SKM-1 treated with dmso at 0.1 percent for 144 hours (cell line): ENCODE results near the gene DDX39A.
"Not testable (repeated sequence)": the region's sequence is repeated elsewhere in the genome, so short reads cannot be mapped to it uniquely, and the experiment has no call there.

Experiments
- DNase-seq: peaks from one replicate; lab custom pipeline; 2025; ENCODE audit not compliant: unreplicated experiment; lab: John Stamatoyannopoulos, UW

Gene DDX39A

GRCh38 chr19:14367016-14367415, 52.1 kb downstream of the DDX39A start:
- DNase-seq: no peak

- DNase-seq: no peak
Measured at GRCh38 chr19:14366529-14366928, 52.6 kb downstream of the DDX39A start.

- not testable (repeated sequence) for DNase-seq
Measured at GRCh38 chr19:14364098-14364443, 55.1 kb downstream of the DDX39A start.

- DNase-seq: no peak
Measured at GRCh38 chr19:14363183-14364097, 55.7 kb downstream of the DDX39A start.

GRCh38 chr19:14361824-14362223, 57.3 kb downstream of the DDX39A start:
- peak; percentile 42 for DNase-seq
